NCI-H446 (cell line): ENCODE data around the gene KLK2.

Experiments
- DNase-seq, 2 experiments: peaks; one replicate each; lab custom pipeline; 2025; lab: John Stamatoyannopoulos, UW

Gene KLK2

GRCh38 chr19:50850738-50851137 is 22.5 kb upstream of the KLK2 start:
- DNase-seq, result no peak

DNA sequence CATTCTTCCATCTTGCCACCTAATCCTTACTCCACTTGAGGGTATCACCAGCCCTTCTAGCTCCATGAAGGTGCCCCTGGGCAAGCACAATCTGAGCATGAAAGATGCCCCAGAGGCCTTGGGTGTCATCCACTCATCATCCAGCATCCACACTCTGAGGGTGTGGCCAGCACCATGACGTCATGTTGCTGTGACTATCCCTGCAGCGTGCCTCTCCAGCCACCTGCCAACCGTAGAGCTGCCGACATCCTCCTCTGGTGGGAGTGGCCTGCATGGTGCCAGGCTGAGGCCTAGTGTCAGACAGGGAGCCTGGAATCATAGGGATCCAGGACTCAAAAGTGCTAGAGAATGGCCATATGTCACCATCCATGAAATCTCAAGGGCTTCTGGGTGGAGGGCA is 21.6 kb upstream of the KLK2 start:
- no peak for DNase-seq

GRCh38 chr19:50854636-50855410 is 18.4 kb upstream of the KLK2 start, which contains the start of gene KLK3:
TSS of gene KLK3 (plus strand) at chr19:50854915. CDS start at chr19:50854956, 41 bp downstream.
- DNase-seq, result no peak

DNA sequence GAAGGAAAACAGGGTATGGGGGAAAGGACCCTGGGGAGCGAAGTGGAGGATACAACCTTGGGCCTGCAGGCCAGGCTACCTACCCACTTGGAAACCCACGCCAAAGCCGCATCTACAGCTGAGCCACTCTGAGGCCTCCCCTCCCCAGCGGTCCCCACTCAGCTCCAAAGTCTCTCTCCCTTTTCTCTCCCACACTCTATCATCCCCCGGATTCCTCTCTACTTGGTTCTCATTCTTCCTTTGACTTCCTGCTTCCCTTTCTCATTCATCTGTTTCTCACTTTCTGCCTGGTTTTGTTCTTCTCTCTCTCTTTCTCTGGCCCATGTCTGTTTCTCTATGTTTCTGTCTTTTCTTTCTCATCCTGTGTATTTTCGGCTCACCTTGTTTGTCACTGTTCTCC is 15.9 kb upstream of the KLK2 start:
- no peak for DNase-seq

- DNase-seq, result no peak
These were observed 14.4 kb upstream of the KLK2 start for GRCh38 chr19:50858886-50859285.

DNA sequence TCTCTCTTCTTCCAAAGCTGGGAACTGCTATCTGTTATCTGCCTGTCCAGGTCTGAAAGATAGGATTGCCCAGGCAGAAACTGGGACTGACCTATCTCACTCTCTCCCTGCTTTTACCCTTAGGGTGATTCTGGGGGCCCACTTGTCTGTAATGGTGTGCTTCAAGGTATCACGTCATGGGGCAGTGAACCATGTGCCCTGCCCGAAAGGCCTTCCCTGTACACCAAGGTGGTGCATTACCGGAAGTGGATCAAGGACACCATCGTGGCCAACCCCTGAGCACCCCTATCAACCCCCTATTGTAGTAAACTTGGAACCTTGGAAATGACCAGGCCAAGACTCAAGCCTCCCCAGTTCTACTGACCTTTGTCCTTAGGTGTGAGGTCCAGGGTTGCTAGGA is 13.4 kb upstream of the KLK2 start:
- no peak for DNase-seq

DNA sequence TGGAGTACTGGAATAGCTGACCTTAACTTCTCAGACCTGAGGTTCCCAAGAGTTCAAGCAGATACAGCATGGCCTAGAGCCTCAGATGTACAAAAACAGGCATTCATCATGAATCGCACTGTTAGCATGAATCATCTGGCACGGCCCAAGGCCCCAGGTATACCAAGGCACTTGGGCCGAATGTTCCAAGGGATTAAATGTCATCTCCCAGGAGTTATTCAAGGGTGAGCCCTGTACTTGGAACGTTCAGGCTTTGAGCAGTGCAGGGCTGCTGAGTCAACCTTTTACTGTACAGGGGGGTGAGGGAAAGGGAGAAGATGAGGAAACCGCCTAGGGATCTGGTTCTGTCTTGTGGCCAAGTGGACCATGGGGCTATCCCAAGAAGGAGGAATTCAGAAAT is 12.2 kb upstream of the KLK2 start:
- DNase-seq, result no peak

- no peak for DNase-seq
These were observed 11.5 kb upstream of the KLK2 start for GRCh38 chr19:50861496-50862286.

GRCh38 chr19:50869479-50869878 is 3.8 kb upstream of the KLK2 start:
- no peak for DNase-seq

GRCh38 chr19:50870417-50871089 is 2.7 kb upstream of the KLK2 start:
- DNase-seq, result peak in 1 of 2 experiments; percentile 74

- DNase-seq, result no peak
These were observed 972 bp downstream of the KLK2 start for GRCh38 chr19:50874211-50874610.

- no peak for DNase-seq
These were observed 2.7 kb downstream of the KLK2 start for GRCh38 chr19:50875795-50876422.

DNA sequence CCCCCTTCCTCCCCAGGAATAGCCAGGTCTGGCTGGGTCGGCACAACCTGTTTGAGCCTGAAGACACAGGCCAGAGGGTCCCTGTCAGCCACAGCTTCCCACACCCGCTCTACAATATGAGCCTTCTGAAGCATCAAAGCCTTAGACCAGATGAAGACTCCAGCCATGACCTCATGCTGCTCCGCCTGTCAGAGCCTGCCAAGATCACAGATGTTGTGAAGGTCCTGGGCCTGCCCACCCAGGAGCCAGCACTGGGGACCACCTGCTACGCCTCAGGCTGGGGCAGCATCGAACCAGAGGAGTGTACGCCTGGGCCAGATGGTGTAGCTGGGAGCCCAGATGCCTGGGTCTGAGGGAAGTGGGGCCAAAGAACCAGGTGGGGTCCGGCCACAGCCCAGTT is 3.2 kb downstream of the KLK2 start:
- peak in 1 of 2 experiments; percentile 24 for DNase-seq

GRCh38 chr19:50877338-50877737 is 4.1 kb downstream of the KLK2 start:
- DNase-seq, result no peak

GRCh38 chr19:50878851-50879250 is 5.6 kb downstream of the KLK2 start:
- DNase-seq, result no peak

DNA sequence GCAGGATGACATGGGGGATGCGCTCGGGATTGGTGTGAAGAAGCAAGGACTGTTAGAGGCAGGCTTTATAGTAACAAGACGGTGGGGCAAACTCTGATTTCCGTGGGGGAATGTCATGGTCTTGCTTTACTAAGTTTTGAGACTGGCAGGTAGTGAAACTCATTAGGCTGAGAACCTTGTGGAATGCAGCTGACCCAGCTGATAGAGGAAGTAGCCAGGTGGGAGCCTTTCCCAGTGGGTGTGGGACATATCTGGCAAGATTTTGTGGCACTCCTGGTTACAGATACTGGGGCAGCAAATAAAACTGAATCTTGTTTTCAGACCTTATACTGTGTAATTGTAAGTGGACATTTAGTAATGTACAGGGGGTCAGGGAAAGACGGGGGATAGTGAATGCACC is 7.0 kb downstream of the KLK2 start:
- no peak for DNase-seq

DNA sequence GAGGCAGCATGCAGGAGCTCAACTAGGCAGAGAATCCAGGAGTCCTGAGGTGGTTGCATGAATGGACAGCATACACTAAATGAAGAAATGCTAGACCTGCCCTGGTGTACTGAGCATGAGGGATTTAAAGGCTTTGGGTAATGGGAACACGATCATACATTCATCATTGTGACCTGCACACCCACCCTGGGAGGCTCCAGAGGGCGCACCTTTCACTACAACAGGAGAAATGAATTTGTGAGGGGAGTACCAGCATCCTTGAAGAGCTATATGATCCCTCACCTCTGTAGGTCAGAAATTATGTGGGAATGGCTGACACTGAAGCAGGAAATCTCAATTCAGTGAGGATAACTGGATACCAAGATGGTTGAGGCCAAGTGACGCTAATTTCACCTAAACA is 8.9 kb downstream of the KLK2 start:
- no peak for DNase-seq

- no peak for DNase-seq
These were observed 16.4 kb downstream of the KLK2 start for GRCh38 chr19:50889638-50890037.

- no peak for DNase-seq
These were observed 17.4 kb downstream of the KLK2 start for GRCh38 chr19:50890422-50891252.

GRCh38 chr19:50891253-50891625 is 18.0 kb downstream of the KLK2 start:
- DNase-seq, result no peak

GRCh38 chr19:50893047-50893736 is 20.0 kb downstream of the KLK2 start:
- DNase-seq, result no peak
